ENCODE measurements around the gene FAHD1.

- no peak for TF ChIP-seq HOXA7 (CRISPR knock-in tag; IDR thresholded peaks at IDR 0.05; ENCODE audit: borderline replicate concordance)
- no peak for TF ChIP-seq CTCF (tag by site-specific recombination; IDR thresholded peaks at IDR 0.05)
- no peak for TF ChIP-seq PRDM6 (tag by site-specific recombination; IDR thresholded peaks at IDR 0.05)
- no peak for TF ChIP-seq PRDM10 (tag by site-specific recombination; IDR thresholded peaks at IDR 0.05)
- TF ChIP-seq ZNF274 (IDR thresholded peaks at IDR 0.05; ENCODE audit: low read length): no peak
- no peak for TF ChIP-seq ZNF274 (tag by site-specific recombination; IDR thresholded peaks at IDR 0.05; ENCODE audit: borderline replicate concordance)
- TF ChIP-seq ZNF704 (tag by site-specific recombination; IDR thresholded peaks at IDR 0.05): no peak
- TF ChIP-seq SALL2 (tag by site-specific recombination; IDR thresholded peaks at IDR 0.05; ENCODE audit: borderline replicate concordance): no peak
- TF ChIP-seq ZNF530 (tag by site-specific recombination; IDR thresholded peaks at IDR 0.05; ENCODE audit: low read depth): no peak
Measured at GRCh38 chr16:1789643-1790045, 37.4 kb upstream of the FAHD1 start.
